Measurements from ENCODE around the gene PRDM5. TPM values are rescaled to one million over a fixed set of nuclear protein-coding genes. Genes with fewer than 3 reads are reported as not detected.

The PRDM5 gene
- total RNA-seq, 3 donors from 2014 or later (not counting 1 experiment from before 2014, with no cell fraction given): not detected

DNA sequence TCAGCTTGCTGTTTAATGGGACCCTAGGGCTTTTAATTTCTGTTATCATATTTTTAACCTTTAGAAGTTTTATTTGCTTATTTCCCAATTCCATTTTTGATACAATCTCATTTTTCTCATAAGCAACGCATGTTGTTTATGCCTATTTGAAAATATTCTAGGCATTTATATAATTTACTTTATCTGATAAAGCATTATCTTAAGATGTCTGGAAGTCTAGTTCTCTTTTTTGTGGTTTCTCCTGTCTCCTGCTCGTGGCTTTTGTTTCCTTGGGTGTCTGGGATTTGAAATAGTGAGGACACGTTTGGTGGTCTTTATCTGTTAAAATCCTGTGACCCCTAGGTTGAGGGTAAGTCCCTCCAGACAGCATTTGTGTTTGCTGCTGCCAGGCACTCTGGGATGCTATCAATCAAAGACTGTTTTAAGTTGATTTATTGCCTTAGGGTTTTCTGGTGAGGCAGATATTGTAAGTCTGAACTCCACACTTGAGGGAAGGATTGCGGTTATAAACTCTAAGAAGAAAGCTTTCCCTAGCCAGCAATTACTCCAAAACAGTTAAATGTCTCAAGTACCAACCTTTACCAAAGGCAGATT lies 208.0 kb downstream of the PRDM5 start:
- DNase-seq (no peak), ATAC-seq (no peak)
- H3K9me3 ChIP-seq (ENCODE audit: control insufficient read depth, insufficient read depth, low read length): no peaks in the 10 kb centered on the region
- no peak overlapping the region for H3K27ac Mint-ChIP-seq
- H3K4me1 ChIP-seq (ENCODE audit: control insufficient read depth, insufficient read depth, low read length): no peaks in the 10 kb centered on the region
- intact Hi-C loops (cut with micrococcal nuclease): no loop called here
- H3K27me3 ChIP-seq (ENCODE audit: control insufficient read depth, insufficient read depth, low read length): no peaks in the 10 kb centered on the region
- no peaks in the 10 kb centered on the region for H3K36me3 ChIP-seq (ENCODE audit: control insufficient read depth, insufficient read depth, low read length)
- no peaks in the 10 kb centered on the region for H3K4me1 Mint-ChIP-seq
- no peaks in the 10 kb centered on the region for H3K36me3 Mint-ChIP-seq
- no peak overlapping the region for H3K4me3 ChIP-seq (ENCODE audit: low read length)
- H3K9me3 Mint-ChIP-seq: peaks cover 2% of the 10 kb centered on the region in 2 donors
- TF ChIP-seq, protein P1, sequence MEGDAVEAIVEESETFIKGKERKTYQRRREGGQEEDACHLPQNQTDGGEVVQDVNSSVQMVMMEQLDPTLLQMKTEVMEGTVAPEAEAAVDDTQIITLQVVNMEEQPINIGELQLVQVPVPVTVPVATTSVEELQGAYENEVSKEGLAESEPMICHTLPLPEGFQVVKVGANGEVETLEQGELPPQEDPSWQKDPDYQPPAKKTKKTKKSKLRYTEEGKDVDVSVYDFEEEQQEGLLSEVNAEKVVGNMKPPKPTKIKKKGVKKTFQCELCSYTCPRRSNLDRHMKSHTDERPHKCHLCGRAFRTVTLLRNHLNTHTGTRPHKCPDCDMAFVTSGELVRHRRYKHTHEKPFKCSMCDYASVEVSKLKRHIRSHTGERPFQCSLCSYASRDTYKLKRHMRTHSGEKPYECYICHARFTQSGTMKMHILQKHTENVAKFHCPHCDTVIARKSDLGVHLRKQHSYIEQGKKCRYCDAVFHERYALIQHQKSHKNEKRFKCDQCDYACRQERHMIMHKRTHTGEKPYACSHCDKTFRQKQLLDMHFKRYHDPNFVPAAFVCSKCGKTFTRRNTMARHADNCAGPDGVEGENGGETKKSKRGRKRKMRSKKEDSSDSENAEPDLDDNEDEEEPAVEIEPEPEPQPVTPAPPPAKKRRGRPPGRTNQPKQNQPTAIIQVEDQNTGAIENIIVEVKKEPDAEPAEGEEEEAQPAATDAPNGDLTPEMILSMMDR (IDR thresholded peaks at IDR 0.05): no peak
- no peak overlapping the region for H3K27ac ChIP-seq (ENCODE audit: low read length)
- peaks cover 0 to 6% of the 10 kb centered on the region in 2 donors for H3K27me3 Mint-ChIP-seq (ENCODE audit: low read depth in 2 of 2)
- no peak overlapping the region for H3K4me3 Mint-ChIP-seq
- 6% methylated on average over 2 of the region's 4 CpGs for WGBS (ENCODE audit: insufficient coverage)

DNA sequence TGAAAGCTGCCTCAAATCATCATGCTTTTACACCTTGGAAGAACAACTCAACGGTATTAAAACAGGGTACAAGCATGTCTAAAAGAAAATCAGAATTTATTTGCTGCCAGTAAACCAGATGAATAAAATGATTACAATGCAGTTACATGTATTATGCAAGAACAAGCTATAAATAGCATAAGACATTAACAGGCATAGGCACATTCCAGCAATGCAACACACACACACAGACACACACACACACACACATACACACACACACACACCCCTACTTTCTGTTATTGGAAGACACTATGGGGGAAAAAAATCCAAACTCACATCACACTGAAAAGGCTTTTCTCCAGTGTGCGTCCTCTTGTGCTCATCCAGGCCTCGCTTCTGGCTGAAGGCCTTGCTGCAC lies 212.5 kb downstream of the PRDM5 start:
- 81% methylated on average over 3 of the region's 3 CpGs for WGBS (ENCODE audit: insufficient coverage)

DNA sequence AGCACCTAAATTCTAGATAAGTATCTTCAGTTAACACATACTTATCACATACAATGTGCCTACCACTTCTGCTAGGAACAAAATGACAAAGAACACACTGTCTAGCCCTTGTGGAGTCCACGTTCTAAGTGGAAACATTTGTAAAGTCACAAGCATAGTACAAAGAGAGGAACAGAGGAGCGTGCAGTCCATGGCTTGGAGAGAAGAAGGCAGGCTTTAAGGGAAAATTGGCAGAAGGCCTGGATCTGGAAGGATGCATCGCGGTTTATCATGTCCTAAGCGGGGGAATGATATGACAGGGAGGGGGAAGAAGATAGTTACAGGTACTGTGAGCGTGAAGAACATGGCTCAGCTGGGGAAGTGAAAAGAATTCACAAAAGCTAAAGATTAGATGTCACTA lies 218.0 kb downstream of the PRDM5 start:
- intact Hi-C loops (cut with micrococcal nuclease): no loop called here
- Mint-ChIP-seq H3K9me3 (peaks cover 15 to 16% of the 10 kb centered on the region in 2 donors), H3K27me3 (ENCODE audit: low read depth in 2 of 2) (no peaks in the 10 kb centered on the region), H3K4me3 (no peak overlapping the region), H3K27ac (no peak overlapping the region), H3K4me1 (no peaks in the 10 kb centered on the region), H3K36me3 (no peaks in the 10 kb centered on the region)
- WGBS (ENCODE audit: insufficient coverage): 93% methylated on average over 6 of the region's 6 CpGs
- Histone ChIP-seq H3K27me3 (ENCODE audit: control insufficient read depth, insufficient read depth, low read length) (no peaks in the 10 kb centered on the region), H3K4me3 (ENCODE audit: low read length) (no peak overlapping the region), H3K27ac (ENCODE audit: low read length) (no peak overlapping the region), H3K36me3 (ENCODE audit: control insufficient read depth, insufficient read depth, low read length) (no peaks in the 10 kb centered on the region), H3K4me1 (ENCODE audit: control insufficient read depth, insufficient read depth, low read length) (no peaks in the 10 kb centered on the region), H3K9me3 (ENCODE audit: control insufficient read depth, insufficient read depth, low read length) (no peaks in the 10 kb centered on the region)
- TF ChIP-seq, protein P1 (IDR thresholded peaks at IDR 0.05): no peak
- ATAC-seq (no peak), DNase-seq (no peak)

More for the DNA sequence above, 212.5 kb downstream of the PRDM5 start:
- no peaks in the 10 kb centered on the region for H3K4me1 Mint-ChIP-seq
- TF ChIP-seq, protein P1 (IDR thresholded peaks at IDR 0.05): no peak
- intact Hi-C loops (cut with micrococcal nuclease): no loop called here
- H3K9me3 Mint-ChIP-seq: peaks cover 6 to 10% of the 10 kb centered on the region in 2 donors
- H3K27ac Mint-ChIP-seq: no peak overlapping the region
- Histone ChIP-seq H3K27me3 (ENCODE audit: control insufficient read depth, insufficient read depth, low read length) (no peaks in the 10 kb centered on the region), H3K9me3 (ENCODE audit: control insufficient read depth, insufficient read depth, low read length) (no peaks in the 10 kb centered on the region), H3K4me1 (ENCODE audit: control insufficient read depth, insufficient read depth, low read length) (no peaks in the 10 kb centered on the region), H3K4me3 (ENCODE audit: low read length) (no peak overlapping the region), H3K27ac (ENCODE audit: low read length) (no peak overlapping the region), H3K36me3 (ENCODE audit: control insufficient read depth, insufficient read depth, low read length) (no peaks in the 10 kb centered on the region)
- DNase-seq (no peak), ATAC-seq (no peak)
- peaks cover 0 to 6% of the 10 kb centered on the region in 2 donors for H3K27me3 Mint-ChIP-seq (ENCODE audit: low read depth in 2 of 2)
- no peak overlapping the region for H3K4me3 Mint-ChIP-seq
- no peaks in the 10 kb centered on the region for H3K36me3 Mint-ChIP-seq

DNA sequence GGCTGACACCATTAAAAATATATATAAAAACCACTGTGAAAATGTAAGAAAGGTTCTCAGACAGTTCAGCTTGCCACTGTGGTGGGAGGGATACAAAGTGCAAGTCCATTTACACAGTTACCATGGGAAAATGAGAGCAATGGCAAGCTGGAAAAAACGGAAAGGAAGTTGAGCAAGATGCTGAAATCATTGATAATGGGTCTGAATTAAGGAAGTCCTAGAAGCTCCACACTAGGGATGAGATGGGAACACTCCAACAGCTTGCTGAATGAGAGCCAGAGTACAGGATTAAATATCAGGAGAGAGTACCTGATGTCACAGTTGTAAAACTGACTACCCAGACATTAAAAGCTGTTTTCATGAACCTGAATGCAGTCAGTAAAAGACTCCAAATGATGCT lies 218.6 kb downstream of the PRDM5 start:
- no peaks in the 10 kb centered on the region for H3K9me3 ChIP-seq (ENCODE audit: control insufficient read depth, insufficient read depth, low read length)
- Mint-ChIP-seq H3K27me3 (ENCODE audit: low read depth in 2 of 2) (no peaks in the 10 kb centered on the region), H3K4me1 (no peaks in the 10 kb centered on the region), H3K9me3 (peaks cover 15 to 17% of the 10 kb centered on the region in 2 donors), H3K36me3 (no peaks in the 10 kb centered on the region), H3K27ac (no peak overlapping the region), H3K4me3 (no peak overlapping the region)
- DNase-seq: no peak
- intact Hi-C loops (cut with micrococcal nuclease): no loop called here
- H3K27ac ChIP-seq (ENCODE audit: low read length): no peak overlapping the region
- H3K36me3 ChIP-seq (ENCODE audit: control insufficient read depth, insufficient read depth, low read length): no peaks in the 10 kb centered on the region
- 78% methylated on average over 1 of the region's 1 CpG for WGBS (ENCODE audit: insufficient coverage)
- no peaks in the 10 kb centered on the region for H3K27me3 ChIP-seq (ENCODE audit: control insufficient read depth, insufficient read depth, low read length)
- H3K4me1 ChIP-seq (ENCODE audit: control insufficient read depth, insufficient read depth, low read length): no peaks in the 10 kb centered on the region
- ATAC-seq: no peak
- H3K4me3 ChIP-seq (ENCODE audit: low read length): no peak overlapping the region
- TF ChIP-seq, protein P1 (IDR thresholded peaks at IDR 0.05): no peak

All from natural killer cell (primary cell).